NCI-H345 treated with DMSO at 0.1 percent for 48 hours (cell line): ENCODE data around the gene HSBP1.

Source experiments
- DNase-seq: peaks from one replicate; lab custom pipeline; 2025; ENCODE audit not compliant: unreplicated experiment; lab: John Stamatoyannopoulos, UW

Gene HSBP1

GRCh38 chr16:83802554-83803205 lies 5.1 kb upstream of the HSBP1 start:
- no peak for DNase-seq

- DNase-seq: no peak
Measured at GRCh38 chr16:83803811-83804210, 4.0 kb upstream of the HSBP1 start.

- DNase-seq: no peak
Measured at GRCh38 chr16:83804366-83804765, 3.4 kb upstream of the HSBP1 start.

- no peak for DNase-seq
Measured at GRCh38 chr16:83806036-83806435, 1.7 kb upstream of the HSBP1 start.

- DNase-seq: no peak
Measured at GRCh38 chr16:83806731-83807130, 1.0 kb upstream of the HSBP1 start.

GRCh38 chr16:83807327-83807709 lies 460 bp upstream of the HSBP1 start:
- no peak for DNase-seq

- DNase-seq: no peak
Measured at GRCh38 chr16:83808573-83809014, 816 bp downstream of the HSBP1 start.

- DNase-seq: no peak
Measured at GRCh38 chr16:83809092-83809491, 1.3 kb downstream of the HSBP1 start.

- no peak for DNase-seq
Measured at GRCh38 chr16:83810901-83811300, 3.1 kb downstream of the HSBP1 start.

- peak; percentile 42 for DNase-seq
Measured at GRCh38 chr16:83813823-83814658, 6.3 kb downstream of the HSBP1 start.

GRCh38 chr16:83814659-83814985 lies 6.8 kb downstream of the HSBP1 start:
- DNase-seq: no peak

- DNase-seq: no peak
Measured at GRCh38 chr16:83817022-83817421, 9.2 kb downstream of the HSBP1 start.

- no peak for DNase-seq
Measured at GRCh38 chr16:83818276-83818675, 10.5 kb downstream of the HSBP1 start.

- no peak for DNase-seq
Measured at GRCh38 chr16:83819361-83819760, 11.6 kb downstream of the HSBP1 start.

- no peak for DNase-seq
Measured at GRCh38 chr16:83826146-83826913, 18.6 kb downstream of the HSBP1 start.

GRCh38 chr16:83830091-83830768 lies 22.5 kb downstream of the HSBP1 start:
- DNase-seq: no peak

GRCh38 chr16:83830769-83831455 lies 23.1 kb downstream of the HSBP1 start:
- no peak for DNase-seq

GRCh38 chr16:83831456-83831987 lies 23.7 kb downstream of the HSBP1 start:
- DNase-seq: no peak

GRCh38 chr16:83833921-83834320 lies 26.1 kb downstream of the HSBP1 start:
- DNase-seq: no peak
